Stimulated activated naive CD4-positive, alpha-beta T cell treated with Interleukin-2 at 50 U/mL for 16 hours (primary cell): Measurements from ENCODE around the gene DSCAML1.
"Not testable (repeated sequence)": the region's sequence is repeated elsewhere in the genome, so short reads cannot be mapped to it uniquely, and the experiment has no call there.

Experiments used
- DNase-seq: peaks from one replicate; lab custom pipeline; 2025; lab: John Stamatoyannopoulos, UW

Gene DSCAML1

GRCh38 chr11:117817368-117818040 is 20.5 kb upstream of the DSCAML1 start:
- DNase-seq = peak; percentile 82

DNA sequence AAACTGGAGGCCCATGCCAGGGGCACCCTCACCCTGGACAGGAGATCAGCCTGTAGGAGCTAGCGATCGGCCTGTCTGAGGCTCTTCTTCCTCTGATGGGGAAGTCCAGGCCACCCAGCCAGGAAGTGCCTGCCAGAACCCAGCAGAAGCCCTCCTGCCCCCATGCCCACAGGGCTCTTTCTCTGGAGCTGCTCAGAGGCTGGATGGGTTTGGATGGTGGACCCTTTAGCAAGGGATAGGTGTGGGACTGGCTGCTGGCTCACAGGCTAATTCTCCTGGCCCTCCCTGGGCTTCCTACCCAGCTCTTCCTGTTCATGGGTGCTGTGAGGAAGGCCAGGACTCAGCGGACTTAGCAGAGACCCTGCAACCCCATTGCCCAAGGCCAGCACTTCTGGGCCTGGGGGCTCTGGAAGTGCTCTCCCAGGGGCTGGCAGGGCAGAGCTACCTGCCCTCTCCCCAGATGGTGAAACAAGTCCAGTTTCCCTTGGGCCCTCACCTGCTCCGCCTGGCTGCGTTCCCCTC is 19.9 kb upstream of the DSCAML1 start:
- no peak for DNase-seq

- DNase-seq = no peak
These were observed 19.2 kb upstream of the DSCAML1 start for GRCh38 chr11:117816151-117816741.

DNA sequence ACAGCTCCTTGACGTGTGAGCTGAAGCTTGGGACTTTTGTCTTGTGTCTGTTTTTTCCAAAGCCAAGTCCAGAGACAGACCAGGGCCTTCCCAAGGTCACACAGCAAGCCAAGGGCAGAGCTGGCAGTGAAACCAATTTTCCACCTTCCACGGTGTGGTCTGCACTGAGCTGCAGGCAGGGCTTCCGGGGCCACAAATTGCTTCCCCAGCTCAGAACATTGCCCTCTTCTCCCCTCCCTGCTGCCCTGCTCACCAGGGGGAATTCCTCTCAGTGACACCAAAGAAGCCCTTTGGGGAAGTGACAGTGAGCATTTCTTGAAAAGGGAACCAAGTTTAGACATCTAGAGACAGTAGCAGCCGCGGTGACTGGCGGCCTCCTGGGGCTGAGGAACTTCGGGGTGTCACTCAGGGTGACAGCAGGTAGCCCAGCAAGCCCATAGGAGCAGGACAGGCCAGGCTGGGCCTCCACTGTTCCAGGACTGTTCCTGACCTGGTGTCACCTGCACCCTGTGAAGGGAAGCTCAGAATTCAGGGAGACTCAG is 18.3 kb upstream of the DSCAML1 start:
- peak; percentile 61 for DNase-seq

- DNase-seq = peak; percentile 72
These were observed 17.8 kb upstream of the DSCAML1 start for GRCh38 chr11:117814766-117815261.

DNA sequence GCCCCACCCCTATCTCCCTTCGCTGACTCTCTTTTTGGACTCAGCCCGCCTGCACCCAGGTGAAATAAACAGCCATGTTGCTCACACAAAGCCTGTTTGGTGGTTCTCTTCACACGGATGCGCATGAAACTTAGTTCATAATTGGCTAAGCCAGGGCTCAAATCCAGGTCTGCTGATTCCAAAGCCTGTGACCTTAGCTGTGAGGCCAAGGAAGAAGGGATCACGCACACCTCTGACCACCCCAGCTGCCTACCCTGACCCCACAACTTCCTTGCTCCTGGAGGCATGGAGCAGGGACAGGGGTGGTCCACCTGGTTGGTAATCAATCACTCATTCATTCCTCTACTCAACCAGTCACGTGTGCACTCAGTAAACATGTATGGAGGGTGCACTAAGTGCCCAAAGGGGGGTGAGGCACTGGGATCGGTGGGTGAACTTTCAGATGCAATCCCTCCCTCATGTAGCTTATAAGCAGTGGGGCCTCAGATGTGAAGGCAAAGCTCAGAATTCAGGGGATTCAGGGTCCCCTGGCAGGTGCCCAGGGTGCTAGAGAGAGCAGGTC is 17.3 kb upstream of the DSCAML1 start:
- no peak for DNase-seq

DNA sequence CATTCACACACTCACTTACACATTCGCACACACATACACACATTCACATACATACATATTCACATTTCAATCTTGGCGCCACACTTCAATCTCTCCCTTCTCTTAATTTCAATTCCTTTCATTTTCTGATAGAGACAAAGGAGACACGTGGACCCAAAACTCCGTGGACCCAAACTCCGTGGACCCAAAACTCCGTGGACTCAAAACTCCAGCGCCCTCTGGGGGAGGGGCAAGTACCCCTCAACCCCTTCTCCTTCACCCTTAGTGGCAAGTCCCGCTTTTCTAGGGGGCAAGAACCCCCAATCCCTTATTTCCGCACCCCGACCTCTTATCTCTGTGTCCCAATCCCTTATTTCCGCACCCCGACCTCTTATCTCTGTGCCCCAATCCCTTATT is 13.0 kb upstream of the DSCAML1 start:
- not testable (repeated sequence) for DNase-seq

DNA sequence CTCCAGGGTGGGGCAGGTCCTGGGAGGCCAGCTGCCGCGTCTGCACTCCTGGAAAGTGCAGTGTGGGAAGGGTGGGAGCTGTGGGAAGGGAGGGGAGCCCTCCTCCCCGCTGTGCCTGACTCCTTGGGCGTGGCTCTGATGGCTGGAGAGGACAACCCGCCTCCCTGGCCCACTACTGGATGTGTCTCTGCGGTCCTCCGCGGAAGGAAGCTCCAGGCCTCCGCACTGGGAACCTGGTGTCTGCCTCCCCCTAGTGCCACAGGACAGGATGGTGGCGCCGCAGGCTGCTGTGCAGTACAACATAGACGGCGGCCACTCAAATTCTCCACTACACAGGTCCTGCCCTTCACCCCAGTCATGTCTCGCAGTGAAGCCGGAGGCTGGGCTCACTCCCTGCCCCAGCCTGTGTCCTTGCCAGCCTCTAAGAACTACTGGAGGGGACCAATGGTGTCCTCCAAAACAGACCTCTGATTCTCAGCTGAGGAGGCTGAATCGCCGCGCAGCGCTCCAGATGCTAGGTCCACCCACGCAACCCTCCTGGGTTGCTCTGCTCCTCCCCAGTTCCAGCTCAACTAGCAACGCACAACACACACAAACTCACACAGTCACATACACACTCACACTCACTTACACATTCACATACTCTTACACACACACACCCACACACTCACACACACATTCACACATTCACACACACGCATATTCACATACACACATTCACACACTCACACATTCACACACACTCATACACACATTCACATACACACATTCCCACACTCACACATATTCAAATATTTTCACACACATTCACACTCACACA is 12.4 kb upstream of the DSCAML1 start:
- DNase-seq = peak; percentile 38

DNA sequence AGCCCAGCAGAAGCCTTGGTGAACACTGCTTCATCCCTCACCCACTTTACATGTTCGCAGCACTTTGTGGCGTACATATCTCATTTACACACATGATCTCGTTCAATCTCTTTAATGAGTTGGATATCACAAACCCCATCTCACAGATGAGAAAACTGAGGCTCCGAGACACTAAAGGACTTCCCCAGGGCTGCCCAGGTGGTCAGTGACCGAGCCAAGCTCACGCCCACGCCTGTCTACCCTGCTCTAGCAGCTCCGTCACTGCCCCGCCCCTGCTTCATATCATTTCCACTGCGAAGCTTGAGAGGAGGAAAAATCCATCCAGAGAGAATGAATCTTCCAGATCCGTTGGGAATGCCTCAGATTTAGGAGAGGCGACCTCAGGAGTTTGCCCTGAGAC is 11.8 kb upstream of the DSCAML1 start:
- no peak for DNase-seq

DNA sequence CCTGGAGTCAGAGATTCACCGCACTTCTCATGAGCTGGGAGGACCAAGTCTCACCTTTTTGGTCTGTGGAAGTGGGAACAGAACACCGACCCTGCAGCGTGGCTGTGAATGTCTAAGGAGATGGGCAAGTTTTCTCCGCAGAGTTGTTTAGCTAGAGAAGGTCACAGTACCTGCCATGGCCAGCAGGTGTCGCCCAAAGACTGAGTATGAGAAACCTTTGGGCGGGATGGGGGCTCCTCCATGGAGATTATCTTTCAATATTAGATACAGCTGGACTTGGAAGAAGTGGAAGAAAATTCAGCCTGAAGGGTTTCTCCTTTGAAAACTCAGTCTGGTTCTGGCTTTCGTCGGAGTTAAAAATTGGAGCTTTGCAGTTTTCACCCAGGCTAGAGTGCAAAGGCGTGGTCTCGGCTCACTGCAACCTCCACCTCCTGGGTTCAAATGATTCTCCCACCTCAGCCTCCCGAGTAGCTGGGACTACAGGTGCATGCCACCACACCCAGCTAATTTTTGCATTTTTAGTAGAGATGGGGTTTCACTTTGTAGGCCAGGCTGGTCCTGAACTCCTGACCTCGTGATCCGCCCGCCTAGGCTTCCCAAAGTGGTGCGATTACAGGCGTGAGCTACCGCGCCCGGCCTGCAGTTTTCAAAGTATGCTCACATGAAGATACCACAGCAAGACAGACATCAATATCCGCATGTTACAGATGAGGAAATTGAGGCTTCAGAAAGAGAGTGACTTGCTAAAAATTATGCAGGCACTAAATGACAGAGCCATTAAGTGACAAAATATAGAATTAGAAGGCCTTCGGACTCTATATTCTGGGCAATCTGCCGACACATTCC is 10.7 kb upstream of the DSCAML1 start:
- peak; percentile 65 for DNase-seq

DNA sequence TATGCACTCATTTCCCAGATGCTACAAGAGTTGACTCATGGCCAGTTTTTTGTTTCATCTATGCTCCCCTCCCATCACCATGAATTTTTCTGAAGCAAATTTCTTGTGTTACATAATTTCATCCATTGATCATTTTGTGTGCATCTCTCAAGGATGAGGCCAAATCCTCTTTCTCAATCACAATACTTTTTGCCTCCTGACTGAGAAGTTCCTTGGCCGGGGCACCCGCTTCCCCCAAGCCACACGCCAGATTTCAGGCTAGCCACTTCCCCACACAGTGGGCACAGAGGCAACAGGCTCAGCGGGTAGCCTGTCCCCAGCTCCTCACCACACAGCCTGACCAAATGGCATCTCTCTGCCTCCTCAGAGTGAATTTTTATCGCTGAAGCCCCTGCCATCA is 9.8 kb upstream of the DSCAML1 start:
- no peak for DNase-seq

DNA sequence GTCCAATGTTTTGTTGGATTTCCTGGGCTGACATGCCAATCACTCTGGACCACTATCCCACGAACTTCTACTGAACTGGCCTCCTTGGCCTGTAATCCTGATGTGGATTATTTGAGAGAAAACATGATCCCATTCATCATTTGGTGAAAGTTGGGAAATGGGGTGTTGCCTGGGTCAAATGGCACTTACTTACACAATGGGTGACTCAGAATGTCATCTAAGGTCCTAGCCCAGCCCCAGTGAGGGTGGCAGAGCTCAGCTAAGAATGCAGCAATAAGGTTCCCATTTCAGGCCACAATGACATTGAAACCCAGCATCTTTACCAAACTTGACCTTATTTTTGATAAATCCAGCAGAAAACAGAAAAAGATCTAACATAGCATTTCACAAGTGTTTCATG is 8.0 kb upstream of the DSCAML1 start:
- DNase-seq = no peak

- no peak for DNase-seq
These were observed 6.9 kb upstream of the DSCAML1 start for GRCh38 chr11:117803896-117804295.

DNA sequence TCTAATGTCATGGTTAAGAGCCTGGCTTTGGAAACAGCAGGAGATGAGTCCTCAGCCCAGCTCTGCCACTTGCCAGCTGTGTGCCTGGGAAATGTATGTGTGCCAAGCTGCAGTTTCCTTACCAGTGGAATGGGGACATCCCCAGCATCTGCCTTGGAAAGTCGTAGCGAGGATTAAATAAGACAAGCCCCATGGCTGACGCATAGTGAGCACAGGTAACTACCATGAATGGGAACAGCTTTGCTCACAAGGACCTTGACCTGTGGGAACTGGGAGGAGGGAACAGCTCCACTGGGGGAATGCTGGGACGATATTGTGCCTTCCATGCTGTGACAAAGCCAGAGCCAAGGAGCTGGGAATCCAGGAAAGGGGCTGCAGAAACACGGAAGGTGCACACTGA is 2.6 kb upstream of the DSCAML1 start:
- DNase-seq = no peak

- DNase-seq = no peak
These were observed 552 bp downstream of the DSCAML1 start for GRCh38 chr11:117796456-117796871.

- no peak for DNase-seq
These were observed 1.2 kb downstream of the DSCAML1 start for GRCh38 chr11:117795638-117796455.

DNA sequence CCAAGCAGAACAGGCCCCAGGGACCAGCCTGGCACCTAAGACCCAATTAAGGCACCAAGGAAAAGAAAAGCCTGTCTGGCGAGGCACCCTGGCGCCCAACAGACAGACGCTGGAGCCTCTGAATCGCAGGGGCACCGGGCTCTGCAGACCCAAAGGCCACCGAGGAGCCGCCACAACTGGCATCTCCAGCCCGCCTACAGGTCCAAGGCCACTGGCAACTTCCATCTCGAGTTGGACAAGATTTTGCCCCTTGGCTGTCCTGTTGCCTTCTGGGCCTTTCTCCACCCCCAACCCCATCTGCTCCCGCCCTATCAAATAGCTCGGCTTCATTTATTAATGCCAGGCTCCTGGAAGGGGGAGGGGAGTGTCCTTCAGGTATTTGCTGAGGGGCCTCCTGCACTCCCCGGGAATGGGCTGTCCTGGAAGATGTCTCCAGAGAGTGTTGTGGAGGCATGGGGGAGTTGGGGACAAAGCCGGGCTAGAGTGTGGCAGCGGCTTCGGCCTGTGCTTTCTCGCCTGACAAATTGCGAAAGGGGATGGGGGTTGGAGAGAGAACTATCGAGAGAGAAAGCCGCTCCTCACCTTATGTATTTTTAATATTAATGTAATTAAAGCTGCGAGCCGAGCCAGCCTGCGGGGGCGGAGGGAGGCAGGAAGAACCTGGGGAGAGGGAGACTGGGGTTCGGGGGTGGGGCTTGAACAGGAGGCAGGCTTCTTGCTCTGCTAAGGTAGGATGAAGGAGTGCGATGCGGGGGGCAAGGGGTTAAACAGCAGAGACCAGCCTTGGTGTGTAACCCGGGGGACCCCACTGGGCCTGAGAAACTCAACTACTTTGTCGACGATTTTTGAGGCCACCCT is 2.0 kb downstream of the DSCAML1 start:
- DNase-seq = no peak

- DNase-seq = no peak
These were observed 2.9 kb downstream of the DSCAML1 start for GRCh38 chr11:117794135-117794534.

DNA sequence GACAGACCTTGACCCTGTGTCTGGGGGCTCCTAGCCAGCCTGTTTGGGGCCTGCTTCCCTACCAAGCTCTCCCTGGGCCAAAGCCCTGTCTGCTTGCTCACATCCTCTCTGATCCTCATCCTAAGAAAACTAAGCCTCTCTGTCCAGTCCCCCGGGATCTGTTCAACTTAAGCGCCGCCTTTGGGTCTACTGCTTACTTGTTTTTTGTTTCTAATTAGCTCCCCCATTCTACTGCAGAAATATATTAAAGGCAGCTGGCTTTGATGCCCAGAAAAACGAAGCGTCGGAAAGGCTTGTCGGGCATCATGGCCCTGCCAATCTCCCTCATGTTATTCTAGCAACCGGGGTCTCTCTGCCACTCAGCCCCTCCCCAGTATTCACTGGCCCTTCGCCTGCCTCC is 3.4 kb downstream of the DSCAML1 start:
- DNase-seq = no peak
